ENCODE data around the gene METTL21C. TPM values are rescaled to one million over a fixed set of nuclear protein-coding genes. Genes with fewer than 3 reads are reported as not detected.

The METTL21C gene
- total RNA-seq, 1 experiment from 2014 or later = not detected

- no peak for DNase-seq (ENCODE audit: low spot score)
Measured at GRCh38 chr13:102667023-102667422, 27.8 kb downstream of the METTL21C start.

GRCh38 chr13:102659168-102659713 lies 35.6 kb downstream of the METTL21C start:
- no peak for DNase-seq (ENCODE audit: low spot score)

- no peak for DNase-seq (ENCODE audit: low spot score)
Measured at GRCh38 chr13:102658660-102659059, 36.2 kb downstream of the METTL21C start.

- DNase-seq (ENCODE audit: low spot score) = no peak
Measured at GRCh38 chr13:102657630-102658029, 37.2 kb downstream of the METTL21C start.

GRCh38 chr13:102654756-102655155 lies 40.1 kb downstream of the METTL21C start:
- DNase-seq (ENCODE audit: low spot score) = no peak

GRCh38 chr13:102651892-102652291 lies 43.0 kb downstream of the METTL21C start:
- peak; percentile 33 for DNase-seq (ENCODE audit: low spot score)

- DNase-seq (ENCODE audit: low spot score) = no peak
Measured at GRCh38 chr13:102651392-102651791, 43.5 kb downstream of the METTL21C start.

GRCh38 chr13:102650444-102650843 lies 44.4 kb downstream of the METTL21C start:
- DNase-seq (ENCODE audit: low spot score) = no peak

- no peak for DNase-seq (ENCODE audit: low spot score)
Measured at GRCh38 chr13:102648046-102648445, 46.8 kb downstream of the METTL21C start.

- no peak for DNase-seq (ENCODE audit: low spot score)
Measured at GRCh38 chr13:102645701-102646100, 49.1 kb downstream of the METTL21C start.

- DNase-seq (ENCODE audit: low spot score) = no peak
Measured at GRCh38 chr13:102643656-102644055, 51.2 kb downstream of the METTL21C start.

- no peak for DNase-seq (ENCODE audit: low spot score)
Measured at GRCh38 chr13:102642475-102642874, 52.4 kb downstream of the METTL21C start.

GRCh38 chr13:102642029-102642428 lies 52.8 kb downstream of the METTL21C start:
- DNase-seq (ENCODE audit: low spot score) = no peak

- no peak for DNase-seq (ENCODE audit: low spot score)
Measured at GRCh38 chr13:102638741-102639140, 56.1 kb downstream of the METTL21C start.

Other genes starting within 250 kb of the METTL21C start
- 16.2 and 27.1 TPM in 2 replicates for gene TPP2, start 98.1 kb downstream of the METTL21C start, total RNA-seq (2014; rRNA removed; shearing (Covaris generic))
- 32.0 and 36.1 TPM in 2 replicates for gene TEX30, start 78.7 kb upstream of the METTL21C start, total RNA-seq (2014; rRNA removed; shearing (Covaris generic))
- 14.9 and 22.2 TPM in 2 replicates for gene POGLUT2, start 103.9 kb upstream of the METTL21C start, total RNA-seq (2014; rRNA removed; shearing (Covaris generic))
- gene BIVM, start 104.1 kb upstream of the METTL21C start, total RNA-seq (2014; rRNA removed; shearing (Covaris generic)) = 1.4 and 6.3 TPM in 2 replicates
- gene ERCC5, start 151.0 kb upstream of the METTL21C start, total RNA-seq (2014; rRNA removed; shearing (Covaris generic)) = 16.4 and 33.3 TPM in 2 replicates

All from H4 (cell line).